Choroid plexus epithelial cell (primary cell): ENCODE data around the gene SPATS2.

ENCODE experiments used
- DNase-seq: peaks from one replicate; pipeline ENCODE4 v3.0.0-alpha.2; 2010; ENCODE audit warnings: low read depth
- H3K4me3 ChIP-seq: 2 replicates; pipeline ENCODE4 v1.5.1; 2011; ENCODE audit warnings: low read depth, mild to moderate bottlenecking, control low read depth, low read length, moderate library complexity
- TF ChIP-seq, protein P1 (sequence below): conservative IDR thresholded peaks from 2 replicates; pipeline ENCODE4 v1.5.1; 2011; ENCODE audit warnings: low read depth, mild to moderate bottlenecking, control low read depth, inconsistent platforms, low read length, moderate library complexity

The SPATS2 gene

DNA sequence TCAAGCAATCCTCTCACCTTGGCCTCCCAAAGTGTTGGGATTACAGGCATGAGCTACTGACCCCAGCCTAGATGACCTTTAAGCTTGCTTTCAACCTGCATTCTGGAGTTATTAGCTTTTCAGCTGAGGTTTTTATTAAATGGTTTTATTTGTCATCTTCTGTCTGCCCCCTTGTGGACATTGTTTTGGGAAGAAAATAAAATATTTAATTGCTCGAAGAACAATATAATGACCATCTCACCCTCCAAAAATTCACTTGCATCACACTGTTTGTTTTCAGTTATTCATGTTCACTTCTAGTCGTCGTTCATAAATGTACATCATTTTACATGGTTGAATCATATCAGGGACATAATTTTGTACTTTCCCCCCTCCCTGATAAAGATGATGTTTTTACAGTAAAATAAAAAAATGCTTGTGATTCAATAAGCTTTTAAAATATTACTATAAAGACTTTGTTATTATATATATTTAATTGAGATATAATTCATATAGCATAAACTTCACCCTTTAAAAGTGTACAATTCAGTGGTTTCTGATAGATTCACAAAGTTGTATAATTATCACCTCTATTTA is 10.1 kb upstream of the SPATS2 start:
- H3K4me3 ChIP-seq, result no peak overlapping the region
- peak; percentile 76 for DNase-seq
- TF ChIP-seq, protein P1, sequence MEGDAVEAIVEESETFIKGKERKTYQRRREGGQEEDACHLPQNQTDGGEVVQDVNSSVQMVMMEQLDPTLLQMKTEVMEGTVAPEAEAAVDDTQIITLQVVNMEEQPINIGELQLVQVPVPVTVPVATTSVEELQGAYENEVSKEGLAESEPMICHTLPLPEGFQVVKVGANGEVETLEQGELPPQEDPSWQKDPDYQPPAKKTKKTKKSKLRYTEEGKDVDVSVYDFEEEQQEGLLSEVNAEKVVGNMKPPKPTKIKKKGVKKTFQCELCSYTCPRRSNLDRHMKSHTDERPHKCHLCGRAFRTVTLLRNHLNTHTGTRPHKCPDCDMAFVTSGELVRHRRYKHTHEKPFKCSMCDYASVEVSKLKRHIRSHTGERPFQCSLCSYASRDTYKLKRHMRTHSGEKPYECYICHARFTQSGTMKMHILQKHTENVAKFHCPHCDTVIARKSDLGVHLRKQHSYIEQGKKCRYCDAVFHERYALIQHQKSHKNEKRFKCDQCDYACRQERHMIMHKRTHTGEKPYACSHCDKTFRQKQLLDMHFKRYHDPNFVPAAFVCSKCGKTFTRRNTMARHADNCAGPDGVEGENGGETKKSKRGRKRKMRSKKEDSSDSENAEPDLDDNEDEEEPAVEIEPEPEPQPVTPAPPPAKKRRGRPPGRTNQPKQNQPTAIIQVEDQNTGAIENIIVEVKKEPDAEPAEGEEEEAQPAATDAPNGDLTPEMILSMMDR, result peak; percentile 52

DNA sequence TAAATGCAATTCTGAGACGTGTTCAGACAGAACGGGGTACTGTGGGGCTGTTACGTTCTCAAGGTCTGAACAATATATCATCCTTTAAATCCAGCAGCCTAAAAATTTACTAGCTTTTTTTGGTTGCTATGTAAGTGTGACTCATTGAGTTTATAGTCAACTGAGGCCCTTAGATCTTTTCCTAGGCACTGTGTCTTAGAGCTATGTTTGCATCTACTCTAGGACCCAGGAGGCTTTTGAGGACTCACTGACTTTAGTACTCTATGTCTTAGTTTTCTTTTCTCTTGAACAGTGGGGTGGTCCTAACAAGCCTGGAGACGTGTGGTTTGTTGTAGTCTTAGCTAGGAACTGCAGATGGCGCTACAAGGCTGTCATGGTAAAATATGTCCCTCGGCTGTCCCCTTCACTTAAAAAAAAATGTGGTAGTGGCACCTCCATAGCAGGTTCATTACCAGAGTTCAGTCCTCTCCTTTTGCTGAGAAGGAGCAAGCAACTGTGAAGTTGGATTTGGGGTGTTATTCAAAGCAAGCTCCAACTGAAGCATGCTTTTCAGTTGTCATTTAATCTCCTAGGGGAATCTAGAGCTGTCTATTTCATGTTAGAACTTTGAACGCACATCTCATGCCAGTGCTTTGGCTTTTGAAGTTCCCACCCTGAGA is 8.7 kb upstream of the SPATS2 start:
- peak; percentile 84 for DNase-seq
- no peak overlapping the region for H3K4me3 ChIP-seq

DNA sequence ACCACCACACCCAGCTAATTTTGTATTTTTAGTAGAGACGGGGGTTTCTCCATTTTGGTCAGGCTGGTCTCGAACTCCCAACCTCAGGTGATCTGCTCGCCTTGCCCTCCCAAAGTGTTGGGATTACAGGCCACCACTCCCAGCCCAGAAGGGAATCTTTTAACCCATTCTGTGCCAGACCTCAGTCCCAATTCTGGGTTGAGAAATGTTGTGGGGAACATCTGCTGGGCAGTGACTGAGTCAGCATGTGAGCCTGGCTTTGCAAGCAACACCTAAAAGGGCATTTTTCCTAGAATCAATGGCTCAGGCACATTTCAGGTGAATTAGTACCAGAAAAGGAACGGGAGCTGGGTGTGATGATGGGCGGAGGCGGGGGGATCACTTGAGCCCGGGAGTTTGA is 7.6 kb upstream of the SPATS2 start:
- no peak for DNase-seq
- H3K4me3 ChIP-seq, result no peak overlapping the region
- TF ChIP-seq, protein P1, result no peak

More for the DNA sequence above, 8.7 kb upstream of the SPATS2 start:
- TF ChIP-seq, protein P1, result peak; percentile 88

DNA sequence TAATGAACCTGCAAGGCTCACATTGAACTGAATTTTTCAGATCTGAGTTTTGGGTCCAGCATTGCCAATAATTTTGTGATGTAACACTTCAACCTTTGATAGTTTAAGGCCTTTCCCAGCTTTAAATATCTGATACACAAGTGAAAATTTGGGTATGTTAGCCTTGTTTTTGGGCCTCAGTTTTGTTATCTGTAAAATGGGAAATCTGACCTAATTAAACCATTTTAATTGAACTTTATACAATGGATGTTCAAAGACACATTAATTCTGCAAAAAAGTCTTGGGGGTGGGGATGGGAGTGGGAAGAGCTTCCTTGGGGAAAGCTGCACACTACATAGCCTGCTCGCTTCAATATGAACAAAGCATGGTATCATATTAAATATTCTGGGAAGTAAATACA is 5.2 kb upstream of the SPATS2 start:
- no peak overlapping the region for H3K4me3 ChIP-seq
- TF ChIP-seq, protein P1, result no peak
- no peak for DNase-seq

DNA sequence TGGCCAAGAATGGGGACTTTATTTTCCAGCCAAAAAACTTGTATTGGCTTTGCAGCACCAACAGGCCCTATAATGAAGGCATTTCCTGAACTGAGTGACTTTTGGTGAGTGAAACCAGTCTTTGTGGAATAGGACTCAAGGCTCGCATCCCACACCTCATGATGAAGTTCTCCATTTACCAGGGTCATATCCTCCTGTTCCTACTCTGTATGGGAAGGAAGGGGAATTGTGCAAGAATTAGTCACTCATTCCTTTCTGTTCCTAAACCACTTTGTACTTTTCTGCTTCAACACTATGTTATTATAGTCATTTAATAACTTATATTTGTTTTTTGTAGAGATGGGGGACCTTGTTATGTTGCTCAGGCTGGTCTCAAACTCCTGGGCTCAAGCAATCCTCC is 2.3 kb upstream of the SPATS2 start:
- DNase-seq, result peak; percentile 90
- TF ChIP-seq, protein P1, result no peak
- H3K4me3 ChIP-seq, result no peak overlapping the region

DNA sequence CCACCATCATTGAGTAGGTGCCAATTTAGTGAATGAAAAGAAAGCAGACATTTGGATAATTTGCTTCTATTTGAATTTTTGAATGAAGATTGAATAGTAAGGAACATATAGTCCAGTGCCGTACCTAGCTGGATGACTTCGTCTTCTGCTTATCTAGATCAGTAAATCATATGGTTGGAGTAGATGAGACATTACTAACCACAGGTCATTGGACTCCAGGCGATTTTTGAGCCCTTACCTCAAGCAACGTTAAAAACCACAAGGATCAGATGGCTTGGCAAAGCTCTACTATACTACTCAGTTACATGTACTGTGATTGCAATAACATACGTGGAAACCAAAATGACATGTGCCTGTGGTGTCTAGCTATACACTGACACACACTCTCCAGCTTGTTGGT is 1.7 kb upstream of the SPATS2 start:
- TF ChIP-seq, protein P1, result no peak
- no peak overlapping the region for H3K4me3 ChIP-seq
- DNase-seq, result peak; percentile 94
